ENCODE measurements around the gene ATG12. TPM values are rescaled to one million over a fixed set of nuclear protein-coding genes. Genes with fewer than 3 reads are reported as not detected.
"Not testable (repeated sequence)": the region's sequence is repeated elsewhere in the genome, so short reads cannot be mapped to it uniquely, and the experiment has no call there.

The ATG12 gene
- total RNA-seq, 1 experiment from 2014 or later: 52.0 TPM

GRCh38 chr5:115884704-115885103 lies 43.3 kb upstream of the ATG12 start:
- Histone ChIP-seq H3K4me1 (ENCODE audit: control insufficient read depth, insufficient read depth, low read length) (no peaks in the 10 kb centered on the region), H3K9me3 (ENCODE audit: control insufficient read depth, insufficient read depth, low read depth, low read length) (no peaks in the 10 kb centered on the region), H3K27me3 (ENCODE audit: control insufficient read depth, insufficient read depth, low read length) (no peaks in the 10 kb centered on the region), H3K27ac (ENCODE audit: low read length) (no peak overlapping the region), H3K4me3 (ENCODE audit: low read depth in 2 of 2, low read length in 2 of 2) (no peak overlapping the region), H3K36me3 (ENCODE audit: control insufficient read depth, insufficient read depth, low read length) (no peaks in the 10 kb centered on the region)
- TF ChIP-seq POLR2AphosphoS5 (IDR thresholded peaks at IDR 0.05; ENCODE audit: low read depth, low read length) (no peak), CTCF (IDR thresholded peaks at IDR 0.05) (no peak), SIN3A (IDR thresholded peaks at IDR 0.05; ENCODE audit: borderline replicate concordance, insufficient read depth, low read depth, low read length) (no peak), REST (IDR thresholded peaks at IDR 0.05; ENCODE audit: insufficient read depth in 1 of 2, low read depth in 2 of 2, low read length in 1 of 2) (no peak), TCF7L2 (IDR thresholded peaks at IDR 0.05; ENCODE audit: low read depth, low read length) (no peak)
- ATAC-seq (no peak), DNase-seq (ENCODE audit: low read depth, low spot score) (no peak)
- POLR2A ChIA-PET: no interaction called here
- CTCF ChIA-PET: no interaction called here
- in situ Hi-C loops (cut with HindIII; ENCODE audit: low pct_unique_long_range_greater_than_20kb, low sequenced_read_pairs): no loop called here
- intact Hi-C loops (cut with micrococcal nuclease; ENCODE audit: unreplicated experiment): no loop called here
- BruUV-seq (replicated peaks): no TSS peak

- intact Hi-C loops (cut with micrococcal nuclease; ENCODE audit: unreplicated experiment): not testable (repeated sequence)
These were observed 41.1 kb upstream of the ATG12 start for GRCh38 chr5:115882434-115882833.

GRCh38 chr5:115877342-115877741 lies 36.0 kb upstream of the ATG12 start:
- POLR2A ChIA-PET; H3K27ac ChIP-seq (ENCODE audit: low read length); H3K4me1 ChIP-seq (ENCODE audit: control insufficient read depth, insufficient read depth, low read length); H3K27me3 ChIP-seq (ENCODE audit: control insufficient read depth, insufficient read depth, low read length); H3K9me3 ChIP-seq (ENCODE audit: control insufficient read depth, insufficient read depth, low read depth, low read length); in situ Hi-C loops (cut with HindIII; ENCODE audit: low pct_unique_long_range_greater_than_20kb, low sequenced_read_pairs); DNase-seq (ENCODE audit: low read depth, low spot score); ATAC-seq; CTCF ChIA-PET; BruUV-seq (replicated peaks); intact Hi-C loops (cut with micrococcal nuclease; ENCODE audit: unreplicated experiment); H3K36me3 ChIP-seq (ENCODE audit: control insufficient read depth, insufficient read depth, low read length); H3K4me3 ChIP-seq (ENCODE audit: low read depth in 2 of 2, low read length in 2 of 2): not testable (repeated sequence)

More at GRCh38 chr5:115882434-115882833, 41.1 kb upstream of the ATG12 start:
- H3K9me3 ChIP-seq (ENCODE audit: control insufficient read depth, insufficient read depth, low read depth, low read length); H3K36me3 ChIP-seq (ENCODE audit: control insufficient read depth, insufficient read depth, low read length); H3K4me3 ChIP-seq (ENCODE audit: low read depth in 2 of 2, low read length in 2 of 2); H3K27ac ChIP-seq (ENCODE audit: low read length); ATAC-seq; CTCF ChIA-PET; DNase-seq (ENCODE audit: low read depth, low spot score); H3K27me3 ChIP-seq (ENCODE audit: control insufficient read depth, insufficient read depth, low read length); in situ Hi-C loops (cut with HindIII; ENCODE audit: low pct_unique_long_range_greater_than_20kb, low sequenced_read_pairs); H3K4me1 ChIP-seq (ENCODE audit: control insufficient read depth, insufficient read depth, low read length); POLR2A ChIA-PET; BruUV-seq (replicated peaks): not testable (repeated sequence)

Measured in Panc1 (cell line).